Measurements from ENCODE around the gene PAF1.

Gene PAF1

DNA sequence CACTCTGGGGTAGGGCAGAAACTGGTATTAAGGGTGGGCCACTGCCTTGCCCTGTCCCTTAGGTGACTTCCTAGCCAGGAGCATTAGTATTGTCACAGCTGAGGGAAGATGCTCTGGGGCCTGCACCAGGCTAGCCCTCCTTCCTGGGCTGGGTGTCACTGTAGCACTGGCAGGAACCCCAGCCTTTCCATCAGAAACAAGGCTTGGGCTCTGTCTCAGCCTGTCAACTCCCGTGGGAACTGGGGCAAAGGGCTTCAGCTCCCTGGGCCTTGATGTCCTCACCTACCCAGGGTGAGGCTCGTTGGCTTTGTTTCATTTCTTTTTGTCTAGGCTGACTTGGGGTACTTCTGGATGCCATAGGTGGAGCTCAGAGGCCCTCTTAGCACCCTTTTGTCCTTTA is 18.0 kb downstream of the PAF1 start:
- TF ChIP-seq CTCF (IDR thresholded peaks at IDR 0.05; ENCODE audit: borderline replicate concordance, extremely low read depth, low read length, poor library complexity, severe bottlenecking) (no peak), EZH2 (IDR thresholded peaks at IDR 0.05; ENCODE audit: borderline replicate concordance, low read depth, low read length, severe bottlenecking) (no peak)
- Histone ChIP-seq H2AFZ (ENCODE audit: low read depth, low read length) (no peak overlapping the region), H3K27ac (ENCODE audit: low read length) (no peak overlapping the region), H3K79me2 (ENCODE audit: insufficient read depth, low read length) (no peaks in the 10 kb centered on the region), H3K27me3 (ENCODE audit: insufficient read depth, low read length, poor library complexity) (no peaks in the 10 kb centered on the region), H4K20me1 (ENCODE audit: insufficient read depth, low read length) (peaks cover 4% of the 10 kb centered on the region), H3K9me3 (ENCODE audit: insufficient read depth, low read length, severe bottlenecking) (no peaks in the 10 kb centered on the region), H3K9ac (ENCODE audit: low read depth, low read length) (no peak overlapping the region), H3K4me2 (ENCODE audit: insufficient read depth, low read length) (no peak overlapping the region), H3K36me3 (ENCODE audit: insufficient read depth, low read length) (peaks cover 90% of the 10 kb centered on the region), H3K4me1 (ENCODE audit: insufficient read depth, low read length) (no peaks in the 10 kb centered on the region), H3K4me3 (ENCODE audit: low read depth in 1 of 2, low read length in 2 of 2) (no peak overlapping the region)
- ATAC-seq (ENCODE audit: insufficient read depth, low read depth) (no peak), DNase-seq (no peak)

DNA sequence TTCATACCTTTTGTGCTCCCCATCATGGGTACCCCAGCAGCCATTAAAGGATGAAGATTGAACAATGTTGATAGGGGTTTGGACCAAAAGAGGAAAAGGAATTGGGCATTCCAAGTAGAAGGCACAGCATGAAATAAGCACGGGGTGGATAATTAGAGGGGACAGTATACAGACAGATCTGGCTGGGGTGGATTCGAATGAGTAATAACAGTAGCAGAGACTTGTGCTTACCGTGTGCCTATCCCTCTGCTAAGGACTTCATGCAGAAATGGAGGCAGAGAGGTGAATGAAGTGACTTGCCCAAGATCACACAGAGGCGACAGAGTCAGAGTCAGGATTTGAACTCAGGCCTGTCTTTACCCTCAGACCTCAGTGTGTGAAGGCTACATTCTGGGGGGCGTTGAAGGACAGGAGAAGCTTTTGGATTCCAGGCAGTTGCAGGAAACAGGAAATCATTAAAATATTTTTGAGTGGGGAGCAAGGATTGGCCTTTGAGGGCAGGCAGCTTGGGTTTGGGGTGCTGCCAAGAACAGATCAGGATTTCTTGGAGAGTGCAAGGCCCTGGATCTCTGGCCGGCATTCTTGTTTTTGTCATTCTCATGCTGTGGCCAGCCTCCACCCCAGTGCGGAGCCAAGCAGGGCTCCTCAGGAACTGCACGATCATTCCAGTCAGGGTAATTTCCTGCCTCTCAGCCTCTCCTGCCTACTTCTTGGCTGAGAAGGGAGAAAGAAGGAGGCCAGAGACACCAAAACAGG is 18.7 kb downstream of the PAF1 start:
- H3K36me3 ChIP-seq (ENCODE audit: insufficient read depth, low read length): peaks cover 83% of the 10 kb centered on the region
- no peak overlapping the region for H3K4me2 ChIP-seq (ENCODE audit: insufficient read depth, low read length)
- no peak for DNase-seq
- H3K4me1 ChIP-seq (ENCODE audit: insufficient read depth, low read length): no peaks in the 10 kb centered on the region
- no peak overlapping the region for H2AFZ ChIP-seq (ENCODE audit: low read depth, low read length)
- no peaks in the 10 kb centered on the region for H3K9me3 ChIP-seq (ENCODE audit: insufficient read depth, low read length, severe bottlenecking)
- TF ChIP-seq EZH2 (IDR thresholded peaks at IDR 0.05; ENCODE audit: borderline replicate concordance, low read depth, low read length, severe bottlenecking): no peak
- no peak for TF ChIP-seq CTCF (IDR thresholded peaks at IDR 0.05; ENCODE audit: borderline replicate concordance, extremely low read depth, low read length, poor library complexity, severe bottlenecking)
- no peaks in the 10 kb centered on the region for H3K27me3 ChIP-seq (ENCODE audit: insufficient read depth, low read length, poor library complexity)
- H3K27ac ChIP-seq (ENCODE audit: low read length): no peak overlapping the region
- H3K79me2 ChIP-seq (ENCODE audit: insufficient read depth, low read length): no peaks in the 10 kb centered on the region
- ATAC-seq (ENCODE audit: insufficient read depth, low read depth): no peak
- no peak overlapping the region for H3K9ac ChIP-seq (ENCODE audit: low read depth, low read length)
- peaks cover 4% of the 10 kb centered on the region for H4K20me1 ChIP-seq (ENCODE audit: insufficient read depth, low read length)
- no peak overlapping the region for H3K4me3 ChIP-seq (ENCODE audit: low read depth in 1 of 2, low read length in 2 of 2)

DNA sequence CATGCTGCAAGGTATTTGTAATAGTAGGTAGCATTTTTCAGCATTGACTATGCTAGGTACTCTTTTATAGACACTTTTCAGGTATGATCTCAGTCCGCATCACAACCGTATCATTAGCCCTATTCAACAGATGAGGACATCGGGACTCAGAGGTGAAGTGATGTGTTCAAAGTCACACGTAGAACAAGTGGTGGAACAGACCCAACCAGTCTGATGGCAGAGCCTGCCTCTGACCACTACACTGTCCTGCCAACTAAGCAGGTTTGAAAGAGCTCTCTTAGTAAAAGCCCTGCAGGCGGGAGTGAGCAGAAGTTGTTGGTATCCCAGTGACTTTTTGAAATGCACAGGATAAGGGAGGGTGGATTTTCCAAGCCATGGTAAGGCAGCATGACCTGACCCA is 20.2 kb downstream of the PAF1 start:
- H3K27ac ChIP-seq (ENCODE audit: low read length): no peak overlapping the region
- H2AFZ ChIP-seq (ENCODE audit: low read depth, low read length): no peak overlapping the region
- H3K27me3 ChIP-seq (ENCODE audit: insufficient read depth, low read length, poor library complexity): no peaks in the 10 kb centered on the region
- no peak overlapping the region for H3K4me2 ChIP-seq (ENCODE audit: insufficient read depth, low read length)
- no peaks in the 10 kb centered on the region for H3K79me2 ChIP-seq (ENCODE audit: insufficient read depth, low read length)
- no peak overlapping the region for H3K9ac ChIP-seq (ENCODE audit: low read depth, low read length)
- DNase-seq (no peak), ATAC-seq (ENCODE audit: insufficient read depth, low read depth) (no peak)
- H3K4me3 ChIP-seq (ENCODE audit: low read depth in 1 of 2, low read length in 2 of 2): no peak overlapping the region
- H3K4me1 ChIP-seq (ENCODE audit: insufficient read depth, low read length): no peaks in the 10 kb centered on the region
- peaks cover 79% of the 10 kb centered on the region for H3K36me3 ChIP-seq (ENCODE audit: insufficient read depth, low read length)
- H3K9me3 ChIP-seq (ENCODE audit: insufficient read depth, low read length, severe bottlenecking): no peaks in the 10 kb centered on the region
- H4K20me1 ChIP-seq (ENCODE audit: insufficient read depth, low read length): peaks cover 4% of the 10 kb centered on the region
- no peak for TF ChIP-seq CTCF (IDR thresholded peaks at IDR 0.05; ENCODE audit: borderline replicate concordance, extremely low read depth, low read length, poor library complexity, severe bottlenecking)
- no peak for TF ChIP-seq EZH2 (IDR thresholded peaks at IDR 0.05; ENCODE audit: borderline replicate concordance, low read depth, low read length, severe bottlenecking)

Measured in DND-41 (cell line).